HepG2 (cell line): ENCODE measurements around the gene TNKS1BP1. TPM values are rescaled to one million over a fixed set of nuclear protein-coding genes. Genes with fewer than 3 reads are reported as not detected.

ENCODE experiments used
- ASH2L ChIP-seq: fragments of 300-600, 200-600 bp; sonication (generic); IDR thresholded peaks from 2 replicates; pipeline ENCODE4 v1.7.0; 2017; ENCODE audit warnings: low read depth, mild to moderate bottlenecking, moderate library complexity, mixed read lengths, low read length; ENCODE audit not compliant: insufficient read length
- CHCHD3 ChIP-seq: sonication (generic); formaldehyde crosslinking; IDR thresholded peaks from 2 replicates; pipeline ENCODE4 v1.8.0; 2022; ENCODE audit warnings: mild to moderate bottlenecking, missing genetic modification reagents, moderate library complexity
- DMAP1 ChIP-seq: IDR thresholded peaks from 2 replicates; pipeline ENCODE4 v1.6.1; 2016
- FOXO1 ChIP-seq: sonication (generic); formaldehyde crosslinking; IDR thresholded peaks from 2 replicates; pipeline ENCODE4 v1.4.0; 2020; ENCODE audit warnings: missing genetic modification reagents
- HDAC6 ChIP-seq: fragments of 200-600 bp; sonication (generic); IDR thresholded peaks from 2 replicates; pipeline ENCODE4 v1.7.0; 2017; ENCODE audit warnings: mild to moderate bottlenecking, antibody characterized with exemption, low read length, low read depth
- ISX ChIP-seq: sonication (generic); formaldehyde crosslinking; conservative IDR thresholded peaks from 2 replicates; pipeline ENCODE4 v1.5.0; 2020; ENCODE audit warnings: missing genetic modification reagents
- JARID2 ChIP-seq: sonication (generic); formaldehyde crosslinking; IDR thresholded peaks from 2 replicates; pipeline ENCODE4 v1.8.1; 2023; ENCODE audit warnings: missing genetic modification reagents, inconsistent platforms; ENCODE audit not compliant: insufficient replicate concordance
- KDM6A ChIP-seq: IDR thresholded peaks from 2 replicates; pipeline ENCODE4 v1.6.1; 2016; ENCODE audit warnings: low read depth
- KLF16 ChIP-seq, 2 experiments: sonication (generic) in 1 of 2; formaldehyde crosslinking in 1 of 2; IDR thresholded peaks; 2 replicates each; pipeline versions ENCODE4 v1.6.1 to v1.8.0; 2016 to 2023; ENCODE audit warnings: missing genetic modification reagents in 2 of 2, missing compliant biosample characterization in 1 of 2
- MAFF ChIP-seq: IDR thresholded peaks from 2 replicates; pipeline ENCODE4 v1.6.1; 2011; ENCODE audit warnings: low read depth, low read length, improper control_type of control experiment
- MEIS1 ChIP-seq: sonication (generic); formaldehyde crosslinking; IDR thresholded peaks from 2 replicates; pipeline ENCODE4 v1.9.0; 2021; ENCODE audit warnings: mild to moderate bottlenecking, missing genetic modification reagents, moderate library complexity, borderline replicate concordance
- MEIS2 ChIP-seq: sonication (generic); formaldehyde crosslinking; IDR thresholded peaks from 2 replicates; pipeline ENCODE4 v1.9.0; 2021; ENCODE audit warnings: mild to moderate bottlenecking, missing genetic modification reagents
- NFE2L1 ChIP-seq: sonication (generic); formaldehyde crosslinking; IDR thresholded peaks from 2 replicates; pipeline ENCODE4 v1.4.0; 2020; ENCODE audit warnings: missing genetic modification reagents, mild to moderate bottlenecking, borderline replicate concordance
- NFIC ChIP-seq: IDR thresholded peaks from 2 replicates; pipeline ENCODE4 v1.6.1; 2012; ENCODE audit warnings: mild to moderate bottlenecking, low read length, inconsistent platforms
- RBAK ChIP-seq: sonication (generic); formaldehyde crosslinking; IDR thresholded peaks from 2 replicates; pipeline ENCODE4 v1.5.1; 2020; ENCODE audit warnings: mild to moderate bottlenecking, missing genetic modification reagents
- SKIL ChIP-seq: sonication (generic); formaldehyde crosslinking; IDR thresholded peaks from 2 replicates; pipeline ENCODE4 v1.8.0; 2022; ENCODE audit warnings: missing genetic modification reagents, mild to moderate bottlenecking, moderate library complexity, borderline replicate concordance
- SMC3 ChIP-seq: IDR thresholded peaks from 2 replicates; pipeline ENCODE4 v1.6.1; 2011; ENCODE audit warnings: low read length, improper control_type of control experiment
- SNRNP70 ChIP-seq: fragments of 200-400 bp; formaldehyde crosslinking; IDR thresholded peaks from 2 replicates; pipeline ENCODE4 v1.6.1; 2017; ENCODE audit warnings: mild to moderate bottlenecking, low read depth, low read length, moderate library complexity
- SOX5 ChIP-seq: IDR thresholded peaks from 2 replicates; pipeline ENCODE4 v1.6.1; 2016; ENCODE audit warnings: borderline replicate concordance
- SP2 ChIP-seq: sonication (generic); formaldehyde crosslinking; IDR thresholded peaks from 2 replicates; pipeline ENCODE4 v1.5.1; 2020; ENCODE audit warnings: mild to moderate bottlenecking, missing genetic modification reagents
- SP5 ChIP-seq: IDR thresholded peaks from 2 replicates; pipeline ENCODE4 v1.6.1; 2016; ENCODE audit warnings: low read depth, borderline replicate concordance
- SUZ12 ChIP-seq: fragments of 150-350 bp; IDR thresholded peaks from 2 replicates; pipeline ENCODE4 v1.6.1; 2014; ENCODE audit warnings: low read depth, low read length
- ZBTB7B ChIP-seq: sonication (generic); formaldehyde crosslinking; IDR thresholded peaks from 2 replicates; pipeline ENCODE4 v1.4.0; 2020; ENCODE audit warnings: missing genetic modification reagents
- ZNF101 ChIP-seq: sonication (generic); formaldehyde crosslinking; IDR thresholded peaks from 2 replicates; pipeline ENCODE4 v1.4.0; 2020; ENCODE audit warnings: mild to moderate bottlenecking, low read depth, missing genetic modification reagents, borderline replicate concordance
- ZNF20 ChIP-seq: sonication (generic); formaldehyde crosslinking; IDR thresholded peaks from 2 replicates; pipeline ENCODE4 v1.4.0; 2020; ENCODE audit warnings: mild to moderate bottlenecking, moderate library complexity, missing genetic modification reagents
- ZNF3 ChIP-seq: IDR thresholded peaks from 2 replicates; pipeline ENCODE4 v1.7.0; 2017; ENCODE audit warnings: inconsistent platforms
- ZNF430 ChIP-seq: sonication (generic); formaldehyde crosslinking; IDR thresholded peaks from 2 replicates; pipeline ENCODE4 v1.9.0; 2021; ENCODE audit warnings: mild to moderate bottlenecking, missing genetic modification reagents
- ZNF446 ChIP-seq: sonication (generic); formaldehyde crosslinking; IDR thresholded peaks from 2 replicates; pipeline ENCODE4 v1.5.0; 2020; ENCODE audit warnings: mild to moderate bottlenecking, missing genetic modification reagents
- ZNF552 ChIP-seq: sonication (generic); formaldehyde crosslinking; IDR thresholded peaks from 2 replicates; pipeline ENCODE4 v1.9.0; 2022; ENCODE audit warnings: missing genetic modification reagents, mild to moderate bottlenecking, borderline replicate concordance
- ZSCAN29 ChIP-seq: sonication (generic); formaldehyde crosslinking; conservative IDR thresholded peaks from 2 replicates; pipeline ENCODE4 v1.4.0; 2020; ENCODE audit warnings: mild to moderate bottlenecking, missing genetic modification reagents
- polyA plus RNA-seq, 8 experiments: library from polyadenylated mRNA; depleted of rRNA in 3 of 8; stranded (reverse) in 7 of 8; unstranded in 1 of 8; fragments of >200 nt; fragmentation: Illumina TruSeq in 4 of 8; extraction: Trizol in 4 of 8; gene quantifications; 2 replicates each; pipeline versions ENCODE4 v1.2.1 to v1.2.3, GENCODE V29; 2011 to 2016; ENCODE audit warnings: low read depth in 4 of 8, missing spikeins in 1 of 8, mixed read lengths in 1 of 8; ENCODE audit not compliant: insufficient read depth in 1 of 8
- total RNA-seq, 5 experiments: library from RNA; depleted of rRNA; stranded (reverse); fragments of >200 nt; fragmentation: Illumina TruSeq; extraction: Trizol; gene quantifications; 2 replicates each; pipeline ENCODE4 v1.2.3, GENCODE V29; 2016; ENCODE audit warnings: low read depth in 1 of 5
- TF ChIP-seq, protein P1 (sequence below): sonication (generic); formaldehyde crosslinking; IDR thresholded peaks from 2 replicates; pipeline ENCODE4 v1.5.0; 2020; ENCODE audit warnings: missing genetic modification reagents
- TF ChIP-seq, protein P2 (sequence below): sonication (generic); formaldehyde crosslinking; IDR thresholded peaks from 2 replicates; pipeline ENCODE4 v1.5.0; 2020; ENCODE audit warnings: missing genetic modification reagents

The TNKS1BP1 gene
- total and polyA plus RNA-seq, 2 of the 13 experiments (the other 11 are each of a cell fraction or from before 2014, with no cell fraction given) = 13.7 to 15.0 TPM

DNA sequence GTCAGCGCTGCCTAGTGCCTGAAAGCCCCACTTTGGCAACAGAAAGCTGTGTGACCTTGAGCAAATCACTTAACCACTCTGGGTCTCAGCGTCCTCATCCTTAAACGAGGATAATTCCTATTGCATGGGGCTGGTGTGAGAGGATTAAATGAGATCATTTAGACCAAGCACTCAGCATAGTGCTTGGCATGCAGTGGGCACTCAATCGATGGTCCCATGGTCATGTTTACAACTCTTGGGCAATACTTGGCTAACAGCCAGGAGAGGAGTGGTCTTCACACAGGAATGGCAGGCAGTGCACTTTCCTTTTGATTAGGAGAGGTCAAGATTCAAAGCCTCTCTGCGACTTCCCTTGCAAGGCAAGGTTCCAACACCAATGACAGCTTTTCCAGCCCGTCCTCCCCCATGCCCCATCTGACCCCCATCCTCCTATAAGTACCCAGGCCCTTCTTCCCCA, 14.1 kb downstream of the TNKS1BP1 start (continued):
- no peak for TF ChIP-seq SNRNP70
- no peak for TF ChIP-seq ZNF446 (CRISPR knock-in tag)
- TF ChIP-seq KDM6A (CRISPR knock-in tag) = no peak
- TF ChIP-seq ZBTB7B (CRISPR knock-in tag) = peak; percentile 60; the same call in 1 of the 2 replicates
- TF ChIP-seq ZNF20 = no peak
- 0 out of 2 replicates have a peak, but pooled peaks have one; percentile 19 for TF ChIP-seq SKIL (CRISPR knock-in tag)
- TF ChIP-seq SP2 (CRISPR knock-in tag) = no peak
- TF ChIP-seq ZSCAN29 = no peak
- TF ChIP-seq, protein P1, sequence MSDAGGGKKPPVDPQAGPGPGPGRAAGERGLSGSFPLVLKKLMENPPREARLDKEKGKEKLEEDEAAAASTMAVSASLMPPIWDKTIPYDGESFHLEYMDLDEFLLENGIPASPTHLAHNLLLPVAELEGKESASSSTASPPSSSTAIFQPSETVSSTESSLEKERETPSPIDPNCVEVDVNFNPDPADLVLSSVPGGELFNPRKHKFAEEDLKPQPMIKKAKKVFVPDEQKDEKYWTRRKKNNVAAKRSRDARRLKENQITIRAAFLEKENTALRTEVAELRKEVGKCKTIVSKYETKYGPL (CRISPR knock-in tag) = no peak
- TF ChIP-seq, protein P2, sequence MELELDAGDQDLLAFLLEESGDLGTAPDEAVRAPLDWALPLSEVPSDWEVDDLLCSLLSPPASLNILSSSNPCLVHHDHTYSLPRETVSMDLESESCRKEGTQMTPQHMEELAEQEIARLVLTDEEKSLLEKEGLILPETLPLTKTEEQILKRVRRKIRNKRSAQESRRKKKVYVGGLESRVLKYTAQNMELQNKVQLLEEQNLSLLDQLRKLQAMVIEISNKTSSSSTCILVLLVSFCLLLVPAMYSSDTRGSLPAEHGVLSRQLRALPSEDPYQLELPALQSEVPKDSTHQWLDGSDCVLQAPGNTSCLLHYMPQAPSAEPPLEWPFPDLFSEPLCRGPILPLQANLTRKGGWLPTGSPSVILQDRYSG (CRISPR knock-in tag) = no peak
- TF ChIP-seq SOX5 = no peak
- no peak for TF ChIP-seq MAFF
- TF ChIP-seq DMAP1 (CRISPR knock-in tag) = no peak
- no peak for TF ChIP-seq ZNF552 (CRISPR knock-in tag)
- no peak for TF ChIP-seq MEIS1 (CRISPR knock-in tag)
- TF ChIP-seq SMC3 = no peak
- no peak for TF ChIP-seq RBAK (CRISPR knock-in tag)
- no peak for TF ChIP-seq NFE2L1 (CRISPR knock-in tag)
- TF ChIP-seq NFIC = peak; percentile 95
- TF ChIP-seq ZNF430 (CRISPR knock-in tag) = no peak
- 0 out of 2 replicates have a peak, but pooled peaks have one; percentile 24 for TF ChIP-seq ZNF3 (CRISPR knock-in tag)
- TF ChIP-seq CHCHD3 = no peak
- TF ChIP-seq JARID2 (CRISPR knock-in tag) = no peak
- TF ChIP-seq MEIS2 (CRISPR knock-in tag) = no peak
- peak; percentile 84 for TF ChIP-seq SP5 (CRISPR knock-in tag)
- no peak for TF ChIP-seq ISX
- TF ChIP-seq FOXO1 = peak; percentile 74
- TF ChIP-seq ASH2L = no peak
- TF ChIP-seq HDAC6 = no peak
- no peak for TF ChIP-seq SUZ12
- 0 out of 4 replicates have a peak, but pooled peaks of 1 of the 2 experiments have one; percentile 19 for TF ChIP-seq KLF16 (CRISPR knock-in tag; IDR thresholded peaks at IDR 0.05)
- no peak for TF ChIP-seq ZNF101
